GM12892 (cell line): ENCODE measurements around the gene WDR83.
"Not testable (repeated sequence)": the region's sequence is repeated elsewhere in the genome, so short reads cannot be mapped to it uniquely, and the experiment has no call there.

Experiments used
- DNase-seq: peaks from one replicate; pipeline ENCODE4 v3.0.0; 2011; ENCODE audit not compliant: insufficient read length
- FAIRE-seq: peaks from 2 replicates; lab custom pipeline; 2011; peaks lifted over from hg19 to GRCh38; lab: Jason Lieb, UNC
- POLR2A ChIP-seq: IDR thresholded peaks from 2 replicates; pipeline ENCODE4 v1.6.1; 2011; ENCODE audit warnings: low read depth, low read length, control low read depth
- POLR2AphosphoS5 ChIP-seq: IDR thresholded peaks from 2 replicates; pipeline ENCODE4 v1.6.1; 2011; ENCODE audit warnings: low read depth, low read length, control low read depth
- TAF1 ChIP-seq: IDR thresholded peaks from 2 replicates; pipeline ENCODE4 v1.6.1; 2011; ENCODE audit warnings: low read depth, mild to moderate bottlenecking, control low read depth, low read length, borderline replicate concordance

WDR83 gene

DNA sequence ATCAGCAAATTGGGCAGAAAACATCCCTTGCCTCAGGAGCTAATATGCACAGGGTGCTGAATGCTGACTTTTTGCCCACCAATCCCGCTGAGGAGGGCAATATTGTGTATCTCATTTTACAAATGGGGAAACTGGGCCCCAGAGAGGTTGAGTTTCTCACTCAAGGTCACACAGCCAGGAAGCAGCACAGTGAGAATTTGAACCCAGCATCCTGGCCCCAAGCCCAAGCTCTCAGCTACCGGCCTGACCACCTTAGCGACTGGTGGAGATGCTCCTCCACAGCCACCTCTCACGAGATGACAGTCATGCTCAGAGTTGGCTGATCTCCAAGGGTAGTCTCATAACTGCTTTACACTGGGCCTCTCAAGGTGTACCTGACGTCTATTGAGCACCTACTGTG, 26.4 kb downstream of the WDR83 start:
- TF ChIP-seq POLR2AphosphoS5 (no peak), POLR2A (no peak), TAF1 (no peak)
- FAIRE-seq (no peak), DNase-seq (no peak)

GRCh38 chr19:12694641-12695040, 28.0 kb downstream of the WDR83 start:
- DNase-seq (no peak), FAIRE-seq (no peak)
- no peak for TF ChIP-seq POLR2A
- TF ChIP-seq TAF1, result no peak
- TF ChIP-seq POLR2AphosphoS5, result no peak

DNA sequence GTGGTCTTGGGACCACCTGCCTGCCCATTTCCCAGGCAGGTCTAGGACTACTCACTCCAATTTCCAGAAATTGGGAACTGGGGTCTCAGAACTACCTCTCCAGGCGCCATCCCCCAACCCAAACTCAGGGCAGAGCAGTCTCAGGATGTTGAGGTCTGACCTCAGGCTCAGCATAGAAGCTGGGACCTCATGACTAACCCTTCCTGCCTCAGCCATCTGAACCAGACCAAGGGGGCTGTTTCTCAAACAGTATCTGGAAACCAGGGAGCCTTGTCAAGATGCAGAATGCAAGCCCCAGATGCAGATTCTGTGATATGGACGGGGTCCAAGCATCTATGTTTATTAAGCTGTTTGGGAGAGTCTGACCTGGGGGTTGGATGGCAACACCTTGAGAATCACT, 28.5 kb downstream of the WDR83 start:
- DNase-seq (no peak), FAIRE-seq (no peak)
- no peak for TF ChIP-seq POLR2AphosphoS5
- TF ChIP-seq TAF1, result no peak
- TF ChIP-seq POLR2A, result no peak

DNA sequence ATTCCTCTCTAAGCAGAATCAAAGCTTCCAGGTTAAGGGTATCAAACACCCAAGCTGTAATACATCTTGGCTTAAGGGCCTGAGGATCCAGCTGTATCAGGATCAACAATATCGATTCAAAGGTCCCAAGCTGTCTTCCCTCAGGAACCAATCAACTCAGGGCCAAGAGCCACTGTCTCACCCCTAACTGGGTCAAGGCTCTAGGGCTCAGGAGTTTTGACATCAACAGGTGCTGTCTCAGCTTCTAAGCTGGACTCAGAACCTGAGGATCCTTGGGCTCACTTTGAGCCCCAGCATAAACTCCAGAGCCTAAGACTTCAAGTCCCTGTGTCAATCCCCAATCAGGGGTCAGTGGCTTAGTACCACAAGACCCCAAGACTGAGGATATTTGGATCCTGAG, 28.9 kb downstream of the WDR83 start:
- no peak for FAIRE-seq
- no peak for TF ChIP-seq POLR2AphosphoS5
- TF ChIP-seq TAF1, result no peak
- no peak for TF ChIP-seq POLR2A

GRCh38 chr19:12695997-12696365, 29.4 kb downstream of the WDR83 start:
- no peak for FAIRE-seq
- DNase-seq, result no peak
- no peak for TF ChIP-seq POLR2A
- TF ChIP-seq POLR2AphosphoS5, result no peak
- no peak for TF ChIP-seq TAF1

More for the DNA sequence above, 28.9 kb downstream of the WDR83 start:
- no peak for DNase-seq

DNA sequence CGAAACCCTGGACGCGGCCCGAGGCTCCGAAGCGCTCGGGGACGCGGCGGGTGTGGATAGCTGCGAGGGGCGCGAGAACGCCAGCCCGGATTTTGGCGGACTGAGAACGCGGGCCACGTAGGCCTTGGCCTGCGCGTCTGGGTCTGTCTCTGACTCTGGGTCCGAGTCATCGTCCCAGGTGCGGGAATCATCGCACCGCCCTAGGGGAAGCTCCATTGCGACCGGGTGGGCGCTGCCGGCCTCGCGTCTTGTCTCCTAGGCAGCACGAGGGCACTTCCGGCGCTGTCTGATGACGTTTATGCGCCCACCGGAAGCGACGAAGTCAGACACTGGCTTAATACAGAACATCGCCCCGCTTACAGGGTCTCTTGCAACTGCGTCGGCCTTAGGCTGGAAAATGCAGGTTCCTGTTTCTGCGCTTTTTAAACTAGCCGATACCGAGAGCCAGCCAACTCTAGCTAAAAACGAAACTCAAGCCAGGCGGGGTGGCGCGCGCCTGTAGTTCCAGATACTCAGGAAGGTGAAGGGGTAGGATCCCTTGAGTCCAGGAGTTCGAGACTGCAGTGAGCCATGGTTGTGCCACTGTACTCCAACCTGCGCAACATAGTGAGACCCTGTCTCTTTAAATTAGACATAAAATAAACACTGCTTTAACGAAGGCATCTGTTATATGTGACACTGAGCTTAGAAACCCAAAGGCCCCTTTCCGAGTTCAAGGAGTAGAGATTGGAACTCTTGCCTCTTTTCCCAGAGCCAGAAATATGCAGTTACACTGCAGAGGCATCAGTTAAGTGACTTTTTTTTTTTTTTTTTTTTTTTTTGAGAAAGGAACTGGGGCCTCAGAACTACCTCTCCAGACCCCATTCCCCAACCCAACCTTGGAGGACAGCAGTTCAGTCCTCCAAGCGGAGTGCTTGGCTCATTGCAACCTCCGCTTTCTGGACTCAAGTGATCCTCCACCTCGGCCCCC, 30.0 kb downstream of the WDR83 start, which contains the start of gene FBXW9:
Gene FBXW9 (minus strand): TSS at position 266 of the 970 bp plus-strand sequence. CDS start 50 bp downstream, at position 216.
- peak; percentile 70 for TF ChIP-seq TAF1
- TF ChIP-seq POLR2A, result peak; percentile 86
- peak; percentile 91 for TF ChIP-seq POLR2AphosphoS5
- peak; percentile 94 for FAIRE-seq
- DNase-seq, result peak; percentile 99

DNA sequence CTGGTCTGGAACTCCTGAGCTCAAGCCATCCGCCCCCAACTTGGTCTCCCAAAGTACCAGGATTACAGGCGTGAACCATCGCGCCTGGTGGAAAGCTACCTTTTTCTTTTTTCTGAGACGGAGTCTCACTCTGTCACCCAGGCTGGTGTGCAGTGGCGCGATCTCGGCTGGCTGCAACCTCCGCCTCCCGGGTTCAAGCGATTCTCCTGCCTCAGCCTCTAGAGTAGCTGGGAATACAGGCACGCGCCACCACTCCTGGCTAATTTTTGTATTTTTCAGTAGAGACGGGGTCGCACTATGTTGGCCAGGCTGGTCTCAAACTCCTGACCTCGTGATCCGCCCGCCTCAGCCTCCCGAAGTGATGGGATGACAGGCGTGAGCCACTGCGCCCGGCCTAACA, 30.8 kb downstream of the WDR83 start:
- 0 out of 2 replicates have a peak, but pooled peaks have one; percentile 11 for TF ChIP-seq POLR2AphosphoS5
- not testable (repeated sequence) for FAIRE-seq, DNase-seq

DNA sequence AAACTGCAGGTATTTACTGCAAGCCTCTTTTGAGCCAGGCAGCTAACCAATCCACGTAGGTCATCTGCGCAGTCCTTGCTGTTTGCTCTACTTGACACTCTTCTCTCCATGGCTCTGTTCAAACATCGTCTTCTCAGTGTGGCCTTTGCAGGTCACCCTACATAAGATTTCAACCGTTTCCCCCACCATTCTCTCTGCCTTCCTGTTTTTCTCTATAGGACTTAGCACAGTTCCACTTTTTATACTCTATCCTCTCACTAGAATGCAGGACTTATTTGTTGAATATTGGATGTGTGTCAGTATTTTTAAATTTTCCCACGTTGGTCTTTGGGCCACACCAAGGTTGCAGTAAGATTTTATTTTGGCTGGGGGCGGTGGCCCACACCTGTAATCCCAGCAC, 31.5 kb downstream of the WDR83 start:
- DNase-seq, result no peak
- FAIRE-seq, result no peak
- TF ChIP-seq TAF1 (no peak), POLR2A (no peak), POLR2AphosphoS5 (no peak)

DNA sequence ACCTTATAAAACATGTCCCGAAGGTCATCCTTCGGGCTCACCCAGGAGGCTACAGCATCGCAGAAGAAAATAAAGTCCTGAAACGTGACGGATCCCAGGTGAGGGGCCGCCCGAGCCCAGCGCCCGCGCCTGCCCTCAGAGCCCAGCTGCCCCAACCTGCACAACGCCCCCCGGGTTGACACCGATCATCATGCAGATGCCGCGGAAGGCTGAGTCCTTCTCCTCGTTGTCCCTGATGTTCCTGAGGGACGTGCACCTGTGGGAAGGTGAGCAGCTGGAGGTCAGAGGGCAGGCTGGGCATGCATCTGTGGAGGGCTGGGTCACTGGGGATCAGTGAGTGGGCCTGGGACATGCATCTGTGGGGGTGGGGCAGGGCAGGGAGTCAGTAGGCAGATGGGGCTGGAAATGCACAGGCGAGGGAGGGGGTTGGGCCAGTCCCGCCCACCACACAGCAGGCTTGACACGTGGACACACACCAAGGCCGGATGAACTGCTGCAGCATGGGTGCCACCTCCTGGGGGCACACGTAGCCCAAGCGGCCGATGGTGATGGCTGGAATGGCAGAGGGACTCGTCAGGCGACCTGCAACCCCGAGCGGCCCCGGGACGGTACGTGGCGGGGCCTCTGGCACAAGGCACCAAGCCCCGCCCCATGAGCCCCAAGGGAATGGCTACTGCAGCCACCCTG, 35.1 kb downstream of the WDR83 start:
- TF ChIP-seq POLR2AphosphoS5 (no peak), TAF1 (no peak), POLR2A (no peak)
- FAIRE-seq (no peak), DNase-seq (no peak)

- no peak for FAIRE-seq
- DNase-seq, result no peak
These were observed 36.4 kb downstream of the WDR83 start for GRCh38 chr19:12703046-12703445.

GRCh38 chr19:12705169-12705568, 38.6 kb downstream of the WDR83 start:
- TF ChIP-seq POLR2AphosphoS5 (no peak), TAF1 (no peak), POLR2A (no peak)
- FAIRE-seq, result no peak
- no peak for DNase-seq

More at GRCh38 chr19:12703046-12703445, 36.4 kb downstream of the WDR83 start:
- TF ChIP-seq POLR2AphosphoS5, result no peak
- TF ChIP-seq POLR2A, result no peak
- no peak for TF ChIP-seq TAF1

GRCh38 chr19:12705654-12706331, 39.2 kb downstream of the WDR83 start:
- DNase-seq (no peak), FAIRE-seq (no peak)
- TF ChIP-seq POLR2A (no peak), POLR2AphosphoS5 (no peak), TAF1 (no peak)
